A204.1 (cell line): Measurements from ENCODE around the gene VSIG10.
"Not testable (repeated sequence)": the region's sequence is repeated elsewhere in the genome, so short reads cannot be mapped to it uniquely, and the experiment has no call there.

Experiments used
- FAIRE-seq: peaks from 2 replicates; lab custom pipeline; 2012; peaks lifted over from hg19 to GRCh38; lab: Jason Lieb, UNC

The VSIG10 gene

DNA sequence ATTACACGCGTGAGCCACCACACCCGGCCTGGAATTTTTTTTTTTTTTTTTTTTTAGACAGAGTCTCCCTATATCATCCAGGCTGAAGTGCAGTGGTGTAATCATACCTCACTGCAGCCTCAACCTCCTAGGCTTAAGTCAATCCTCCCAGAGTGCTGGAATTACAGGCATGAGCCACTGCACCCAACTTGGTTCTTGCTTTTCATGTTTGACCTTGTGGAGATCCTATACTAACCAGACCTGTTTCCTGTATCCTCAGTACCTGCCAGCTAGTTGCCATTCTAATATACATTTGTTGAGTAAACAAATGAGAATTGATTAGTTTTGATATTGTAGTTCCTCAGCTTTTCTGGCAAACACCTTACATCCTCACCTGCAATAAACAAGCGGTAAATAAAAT, 3.2 kb upstream of the VSIG10 start:
- no peak for FAIRE-seq

DNA sequence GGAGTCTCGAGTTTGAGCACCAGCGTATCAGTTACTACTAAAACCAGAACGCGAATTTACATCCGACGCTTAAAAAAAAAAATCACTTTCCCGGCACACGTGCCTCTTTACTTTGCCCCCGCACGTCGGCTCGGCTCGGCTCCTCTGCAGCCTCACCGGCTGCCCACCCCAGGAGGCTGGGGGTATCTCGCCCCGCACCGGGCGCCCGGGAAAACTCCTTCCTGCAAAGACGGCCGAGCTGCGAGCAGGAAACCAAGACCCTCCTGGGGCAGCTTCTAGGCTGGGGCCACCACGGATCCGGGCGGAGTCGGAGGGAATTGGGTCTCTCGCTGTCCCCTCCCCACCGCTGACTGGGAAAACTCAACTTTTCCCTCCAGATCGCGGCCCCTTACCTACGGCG, 610 bp downstream of the VSIG10 start:
- no peak for FAIRE-seq

DNA sequence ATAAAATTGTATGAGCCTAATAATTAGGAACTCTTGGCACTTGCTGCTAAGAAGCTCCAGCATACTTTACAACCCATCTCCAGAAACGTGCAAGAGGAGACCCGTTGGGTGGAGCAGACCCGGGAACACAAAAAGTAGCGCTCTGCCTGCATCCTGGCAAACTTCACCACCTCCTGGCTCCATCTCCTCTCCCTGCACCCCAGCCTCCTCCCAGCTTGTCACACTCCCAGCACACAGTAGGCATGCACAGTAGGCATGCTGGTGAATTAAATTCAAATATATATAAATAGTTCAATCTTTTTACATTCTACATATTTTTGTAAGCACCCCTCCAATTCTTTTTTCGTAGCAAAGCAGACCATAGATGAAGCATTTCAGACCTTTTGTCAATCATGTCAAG, 1.2 kb downstream of the VSIG10 start:
- FAIRE-seq: no peak

DNA sequence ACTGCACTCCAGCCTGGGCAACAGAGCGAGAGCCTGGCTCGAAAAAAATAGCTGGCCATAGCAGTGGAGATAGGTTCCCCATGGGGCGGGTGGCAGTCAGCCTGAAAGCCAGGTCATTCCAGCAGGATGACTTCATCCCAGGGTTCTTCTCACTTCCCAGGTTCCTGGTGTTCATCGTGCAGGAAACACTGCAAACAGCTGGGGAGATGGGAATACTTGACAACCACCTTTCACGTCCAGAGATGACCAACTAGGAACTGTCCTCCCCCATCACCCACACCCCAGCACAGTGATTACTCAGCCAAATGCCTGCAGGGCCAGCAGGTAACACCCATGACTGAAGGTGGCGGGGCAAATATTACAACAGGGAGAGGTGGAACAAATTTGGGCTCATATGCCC, 1.7 kb downstream of the VSIG10 start:
- no peak for FAIRE-seq

DNA sequence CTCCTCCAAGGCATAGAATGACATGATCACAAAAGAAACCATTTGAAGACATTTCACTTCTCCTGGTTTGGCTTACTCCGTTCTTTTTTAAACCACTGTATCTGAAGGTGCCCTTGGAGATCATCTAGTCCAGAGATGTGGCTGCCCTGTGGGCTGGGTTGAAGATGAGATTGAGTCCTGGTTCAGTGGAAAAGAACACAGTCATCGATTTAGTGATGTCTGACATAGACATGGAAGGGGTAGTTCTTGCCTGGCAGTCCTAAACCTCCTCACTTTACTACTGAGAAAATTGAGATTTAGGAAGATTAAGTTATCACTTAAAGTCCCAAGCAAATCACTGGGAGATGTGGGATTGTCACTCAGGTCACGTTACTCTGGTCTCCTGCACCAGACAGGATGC, 2.8 kb downstream of the VSIG10 start:
- FAIRE-seq: no peak

DNA sequence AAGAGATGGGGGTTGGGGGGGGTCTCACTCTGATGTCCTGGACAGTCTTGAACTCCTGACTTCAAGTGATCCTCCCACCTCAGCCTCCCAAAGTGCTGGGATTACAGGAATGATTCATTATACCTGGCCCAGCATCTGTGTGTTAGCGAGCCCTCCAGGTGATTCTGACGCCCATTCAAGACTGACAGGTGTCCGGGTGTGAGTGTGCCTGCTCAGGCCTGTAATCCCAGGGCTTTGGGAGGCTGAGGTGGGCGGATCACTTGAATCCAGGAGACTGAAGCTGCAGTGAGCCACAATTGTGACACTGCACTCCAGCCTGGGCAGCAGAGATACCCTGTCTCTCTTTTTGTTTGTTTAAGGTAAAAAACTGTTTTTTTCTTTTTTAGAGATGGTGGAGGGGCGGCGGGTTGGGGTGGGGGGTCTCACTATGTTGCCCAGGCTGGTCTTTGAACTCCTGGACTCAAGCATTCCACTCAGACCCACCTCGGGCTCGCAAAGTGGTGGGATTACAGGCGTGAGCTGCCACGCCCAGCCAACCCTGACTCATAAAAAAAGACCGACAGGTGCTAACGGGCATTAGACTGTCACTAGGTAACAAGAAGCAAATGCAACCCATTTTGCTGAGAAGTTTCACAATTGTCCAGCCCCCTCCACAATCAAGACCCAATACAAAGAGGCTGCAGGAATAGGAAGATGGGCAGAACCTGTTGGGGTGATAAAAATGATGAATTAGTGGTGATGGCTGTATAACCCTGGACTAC, 4.7 kb downstream of the VSIG10 start:
- FAIRE-seq: no peak

DNA sequence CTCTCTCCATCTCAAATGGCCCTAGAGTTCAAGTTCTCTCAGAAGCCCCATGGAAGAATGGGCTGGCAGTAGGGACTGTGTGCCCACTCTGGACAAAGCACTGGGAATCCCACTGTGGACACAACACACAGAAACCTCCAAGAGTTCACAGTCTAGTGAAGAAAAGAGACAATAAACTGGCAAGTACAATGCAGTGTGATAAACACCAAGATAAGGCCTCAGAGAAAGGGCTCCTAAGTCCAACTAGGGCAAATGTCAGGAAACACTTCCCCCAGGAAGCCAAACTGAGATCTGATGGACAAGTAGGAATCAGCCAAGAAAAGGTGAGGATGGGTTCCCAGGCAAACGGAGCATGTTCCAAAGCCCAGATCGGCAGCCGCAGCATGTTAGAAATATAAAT, 5.4 kb downstream of the VSIG10 start:
- no peak for FAIRE-seq

DNA sequence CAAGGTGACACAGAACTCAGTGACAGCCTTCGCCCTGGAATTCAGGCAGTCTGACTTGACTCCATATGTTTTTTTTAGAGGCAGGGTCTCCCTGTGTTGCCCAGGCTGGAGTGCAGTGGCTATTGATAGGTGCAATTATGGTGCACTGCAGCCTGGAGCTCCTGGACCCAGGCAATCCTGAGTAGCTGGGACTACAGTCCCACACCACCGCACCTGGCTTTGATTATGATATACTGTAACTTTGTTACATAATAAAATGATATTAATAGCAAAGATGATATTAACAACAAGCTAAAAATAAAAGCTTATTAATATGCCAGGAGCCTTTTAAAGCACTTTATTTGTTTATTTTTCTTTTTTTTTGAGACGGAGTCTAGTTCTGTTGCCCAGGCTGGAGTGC, 9.8 kb downstream of the VSIG10 start:
- no peak for FAIRE-seq

DNA sequence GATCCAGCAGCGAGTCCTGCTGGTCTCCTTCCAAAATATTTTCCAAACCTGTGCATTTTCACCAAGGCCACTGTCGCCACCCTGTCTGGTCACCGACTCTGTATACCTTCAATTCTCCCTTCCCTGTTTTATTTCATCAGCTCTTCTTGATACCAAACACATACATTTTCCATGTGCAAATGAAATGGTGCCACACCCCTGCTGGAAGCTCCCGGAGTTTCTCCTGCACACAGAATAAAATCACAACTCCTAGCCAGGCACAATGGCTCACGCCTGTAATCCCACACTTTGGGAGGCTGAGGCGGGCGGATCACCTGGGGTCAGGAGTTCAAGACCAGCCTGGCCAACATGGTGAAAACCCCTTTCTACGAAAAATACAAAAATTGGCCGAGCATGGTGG, 14.0 kb downstream of the VSIG10 start:
- FAIRE-seq: no peak

DNA sequence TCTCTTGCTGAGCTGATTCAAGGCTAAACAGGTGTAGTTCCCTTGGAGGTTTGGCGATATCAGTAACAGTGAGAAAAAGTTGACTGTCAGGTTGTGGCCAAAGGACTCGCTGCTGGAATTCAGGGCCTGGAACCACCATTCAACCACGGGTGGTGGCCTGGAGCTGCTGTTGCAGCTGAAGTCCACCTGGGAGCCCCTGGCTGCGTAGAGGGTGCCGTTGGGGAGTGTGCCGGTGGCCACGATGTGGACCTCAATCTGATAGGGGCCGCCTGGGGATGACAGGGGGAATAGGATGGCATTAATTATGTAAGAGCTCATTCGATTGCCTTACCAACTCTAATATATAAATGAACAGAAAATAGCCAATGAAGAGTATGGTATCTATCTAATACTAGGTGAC, 21.6 kb downstream of the VSIG10 start:
- no peak for FAIRE-seq

DNA sequence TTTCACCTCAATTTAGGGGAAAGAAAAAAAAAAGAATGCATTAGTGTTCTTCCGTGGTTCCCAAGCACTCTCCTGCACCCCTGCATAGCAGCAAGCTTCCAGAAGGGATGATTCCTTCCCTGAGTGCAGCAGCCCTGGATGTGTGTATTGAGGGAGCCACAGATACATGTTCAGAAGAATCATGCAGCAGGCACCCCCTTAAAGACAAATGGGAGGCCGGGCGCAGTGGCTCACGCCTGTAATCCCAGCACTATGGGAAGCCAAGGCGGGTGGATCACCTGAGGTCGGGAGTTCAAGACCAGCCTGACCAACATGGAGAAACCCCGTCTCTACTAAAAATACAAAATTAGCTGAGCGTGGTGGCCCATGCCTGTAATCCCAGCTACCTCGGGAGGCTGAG, 22.3 kb downstream of the VSIG10 start:
- FAIRE-seq: not testable (repeated sequence)

DNA sequence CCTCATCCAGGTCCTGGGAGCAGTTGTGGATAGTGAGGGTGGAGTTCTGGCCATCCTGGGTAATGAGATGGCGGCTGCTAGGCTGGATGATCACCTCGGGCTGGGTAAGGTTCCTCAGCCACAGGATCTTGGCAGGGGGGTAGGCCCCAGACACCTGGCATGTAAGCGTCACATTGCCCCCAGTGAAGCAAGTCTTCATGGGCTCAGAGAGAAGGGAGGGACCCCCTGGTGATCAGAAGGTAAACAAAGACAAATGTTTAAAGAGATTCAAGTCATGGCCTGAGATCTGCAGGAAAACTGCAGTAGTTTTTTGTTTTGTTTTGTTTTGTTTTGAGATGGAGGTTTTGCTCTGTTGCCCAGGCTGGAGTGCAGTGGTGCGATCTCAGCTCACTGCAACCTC, 30.0 kb downstream of the VSIG10 start:
- FAIRE-seq: no peak

DNA sequence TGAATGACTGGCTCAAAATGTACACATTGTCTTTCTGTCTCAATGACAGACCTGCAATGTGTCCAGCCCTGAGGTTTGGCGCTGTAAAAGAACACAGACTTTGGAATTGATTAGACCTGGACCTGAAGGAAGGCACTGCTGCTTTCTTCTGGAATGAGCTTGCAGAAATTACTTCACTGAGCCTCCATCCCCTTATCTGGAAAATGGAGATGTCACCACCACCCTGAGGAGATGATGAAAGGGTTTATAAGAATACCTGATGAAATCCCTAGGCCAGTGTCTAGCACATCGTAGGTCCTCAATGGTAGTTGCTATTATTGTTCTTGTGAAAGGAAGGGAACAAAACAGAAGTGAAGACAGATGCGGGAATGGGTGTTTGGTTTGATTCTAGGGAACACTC, 33.2 kb downstream of the VSIG10 start:
- FAIRE-seq: no peak

DNA sequence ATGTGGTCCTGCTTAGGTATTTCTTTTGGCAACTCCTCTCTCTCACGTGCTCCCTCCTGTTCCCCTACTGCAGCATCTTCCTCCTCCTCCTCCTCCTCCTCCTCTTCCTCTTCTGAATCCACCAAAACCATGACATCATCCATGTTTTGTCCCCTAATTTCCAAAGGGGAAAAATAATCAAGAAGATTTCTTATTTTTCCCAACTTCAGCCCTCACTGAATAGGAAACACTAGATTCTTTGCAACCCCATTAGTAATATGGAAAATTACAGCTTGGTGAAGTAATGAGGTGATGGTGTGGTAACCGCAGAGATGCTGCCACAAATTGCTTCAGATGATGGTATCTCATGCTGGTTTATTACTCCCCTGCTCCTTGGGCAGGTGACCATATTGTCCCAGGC, 35.4 kb downstream of the VSIG10 start:
- no peak for FAIRE-seq

DNA sequence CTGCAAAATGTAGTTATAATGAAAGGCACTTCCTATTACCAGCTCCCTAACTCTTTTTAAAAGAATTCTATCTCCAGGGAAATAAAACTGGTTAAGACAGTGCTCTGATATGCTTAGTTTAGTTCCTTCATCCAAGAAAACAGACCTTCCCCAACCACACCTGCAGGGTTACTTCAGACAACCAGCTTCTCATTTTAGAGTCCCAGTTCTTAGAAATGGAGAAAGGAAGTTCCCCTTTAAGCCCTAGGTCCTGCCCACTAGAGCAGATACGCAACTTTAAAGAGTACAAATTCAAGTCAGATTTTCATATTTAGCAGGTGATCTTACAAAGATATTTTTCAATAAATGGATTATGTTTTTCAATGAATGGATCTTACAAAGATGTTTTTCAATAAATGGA, 38.4 kb downstream of the VSIG10 start:
- FAIRE-seq: no peak

DNA sequence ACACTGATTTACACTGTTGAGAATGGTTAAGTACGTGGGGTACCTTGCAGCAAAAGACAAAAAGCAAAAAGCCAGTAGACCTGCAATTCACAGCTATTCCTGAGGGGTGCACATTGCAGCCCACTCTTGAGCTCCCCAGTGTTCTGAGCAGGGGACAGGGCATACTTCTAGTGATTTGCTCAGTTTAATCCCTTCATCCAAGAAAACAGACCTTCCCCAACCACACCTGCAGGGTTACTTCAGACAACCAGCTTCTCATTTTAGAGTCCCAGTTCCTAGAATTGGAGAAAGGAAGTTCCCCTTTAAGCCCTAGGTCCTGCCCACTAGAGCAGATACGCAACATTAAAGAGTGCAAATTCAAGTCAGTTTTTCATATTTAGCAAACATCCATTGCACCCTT, 39.2 kb downstream of the VSIG10 start:
- FAIRE-seq: no peak

DNA sequence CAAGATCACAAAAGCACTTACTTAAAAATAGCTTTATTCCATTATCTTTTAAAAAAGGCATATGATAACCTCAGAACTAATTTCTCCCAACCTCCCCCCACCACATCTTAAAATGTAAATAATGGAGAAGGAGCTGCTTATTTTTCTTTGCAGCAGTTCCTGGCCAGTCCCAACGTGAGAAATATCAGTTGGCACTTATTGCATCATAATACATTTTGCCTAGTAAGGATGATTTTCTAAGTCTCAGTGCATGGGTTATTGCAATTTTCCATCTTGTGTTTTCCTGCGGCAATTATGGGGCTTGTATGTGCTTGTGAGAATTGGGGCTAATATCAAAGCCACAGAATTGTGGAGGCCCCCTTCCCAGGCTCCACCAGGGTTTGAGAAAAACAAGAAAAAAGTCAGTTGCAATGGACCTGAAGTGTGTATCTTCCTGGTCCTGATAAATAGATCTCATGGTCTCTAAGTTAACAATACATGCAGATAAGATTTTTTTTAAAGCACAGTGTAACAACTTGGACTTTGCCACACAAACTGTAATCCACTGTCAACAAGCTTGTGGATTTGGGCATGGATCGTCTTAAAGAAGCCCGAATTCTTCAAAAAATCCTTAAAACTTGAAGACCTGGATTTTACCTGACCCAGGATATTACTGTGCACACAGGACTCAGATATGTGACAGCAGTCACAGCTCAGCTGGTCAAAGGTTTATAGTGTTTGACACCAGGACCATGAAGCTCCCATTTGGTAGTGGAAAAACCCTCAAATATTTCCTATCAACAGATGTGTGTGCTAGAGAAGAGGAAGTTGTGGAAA, 40.0 kb downstream of the VSIG10 start:
- no peak for FAIRE-seq

DNA sequence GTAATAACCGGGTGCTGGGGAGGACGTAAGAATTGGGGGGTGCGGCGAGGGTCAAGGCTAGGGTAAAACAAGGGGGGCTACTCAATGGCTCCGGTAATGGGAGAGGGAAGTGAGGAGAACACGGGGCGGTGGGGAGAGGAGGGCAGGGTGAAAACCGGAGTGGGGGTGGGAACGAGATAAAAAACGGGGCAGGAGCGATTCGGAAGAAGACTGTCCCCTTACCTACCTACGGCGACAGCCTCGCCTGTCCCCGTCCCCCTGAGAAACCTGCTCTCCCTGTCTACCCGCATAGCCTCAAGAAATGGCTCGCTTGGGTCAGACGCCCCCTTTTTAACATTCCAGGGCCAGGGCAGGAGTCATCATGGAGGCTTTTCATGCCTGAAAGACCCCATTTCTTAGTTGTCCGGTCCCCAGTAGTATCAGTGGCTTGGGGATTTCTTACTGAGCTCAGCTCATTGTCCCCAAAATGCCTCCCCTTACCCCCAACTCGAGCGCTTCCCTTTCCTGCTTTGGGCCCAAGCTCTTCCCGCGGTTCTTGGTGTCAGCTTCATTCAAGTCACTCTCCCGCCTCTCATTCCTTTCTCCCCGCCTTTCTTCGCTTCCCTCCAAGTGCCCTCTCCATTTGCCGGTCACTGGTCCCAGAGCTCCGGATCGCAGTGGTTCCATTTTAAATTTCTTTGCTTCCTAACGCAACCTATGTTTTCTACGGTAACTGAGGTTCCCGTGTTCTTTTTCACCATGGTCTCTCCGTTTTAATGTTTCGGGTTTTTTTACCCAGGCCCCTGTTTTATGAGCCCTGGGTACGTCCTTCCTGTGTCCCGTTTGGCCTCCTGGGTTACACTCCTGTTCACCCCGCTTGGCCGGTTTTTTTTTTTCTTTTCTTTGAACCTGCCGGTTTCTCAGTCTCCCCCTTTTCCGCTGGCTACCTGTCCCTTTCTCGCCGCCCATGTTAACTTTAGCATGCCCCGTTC, 41.7 kb downstream of the VSIG10 start:
- FAIRE-seq: no peak

DNA sequence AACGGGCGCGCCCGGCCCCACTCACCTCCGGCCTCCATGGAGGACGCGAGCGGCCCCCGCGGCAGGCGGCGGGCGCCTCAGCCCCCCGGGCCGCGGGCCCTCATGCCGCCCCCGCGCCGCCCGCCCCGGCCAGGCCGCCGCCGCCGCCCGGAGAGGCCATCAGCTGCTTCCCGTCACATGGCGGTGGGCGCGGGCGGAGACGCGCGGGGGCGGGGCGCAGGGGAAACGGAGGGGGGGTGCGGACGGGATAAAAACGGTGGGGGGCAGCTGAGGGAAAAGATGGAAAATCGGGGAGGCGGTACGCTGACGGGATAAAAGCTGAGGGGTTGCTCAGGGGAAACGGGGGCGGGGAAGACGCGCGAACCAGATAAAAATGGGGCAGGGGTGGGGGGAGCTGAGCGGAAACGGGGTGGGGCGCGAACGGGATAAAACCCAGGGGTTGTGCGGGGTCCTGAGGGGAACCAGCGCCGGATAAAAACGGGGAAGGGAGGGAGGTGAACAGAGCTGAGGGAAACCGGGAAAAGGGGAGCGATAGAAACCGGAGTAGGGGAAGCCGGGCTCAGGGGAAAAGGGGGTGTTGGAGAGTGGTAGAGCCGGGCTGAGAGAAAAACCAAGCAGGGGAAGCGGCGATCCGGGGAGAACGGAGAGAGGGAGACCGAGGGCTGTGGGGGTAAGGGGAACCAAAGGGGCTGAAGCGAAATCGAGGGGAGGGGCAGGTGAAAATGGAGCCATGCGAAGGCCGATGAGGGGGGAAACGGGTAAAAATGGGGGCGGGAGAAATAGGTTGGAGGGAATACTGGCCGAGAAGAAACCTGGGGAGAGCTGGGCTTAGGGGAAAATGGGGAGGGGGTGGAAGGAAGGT, 42.6 kb downstream of the VSIG10 start, which contains the start of gene WSB2:
TSS of gene WSB2 (minus strand) at position 169 of the 862 bp plus-strand sequence. CDS start at position 38, 131 bp downstream.
- no peak for FAIRE-seq

DNA sequence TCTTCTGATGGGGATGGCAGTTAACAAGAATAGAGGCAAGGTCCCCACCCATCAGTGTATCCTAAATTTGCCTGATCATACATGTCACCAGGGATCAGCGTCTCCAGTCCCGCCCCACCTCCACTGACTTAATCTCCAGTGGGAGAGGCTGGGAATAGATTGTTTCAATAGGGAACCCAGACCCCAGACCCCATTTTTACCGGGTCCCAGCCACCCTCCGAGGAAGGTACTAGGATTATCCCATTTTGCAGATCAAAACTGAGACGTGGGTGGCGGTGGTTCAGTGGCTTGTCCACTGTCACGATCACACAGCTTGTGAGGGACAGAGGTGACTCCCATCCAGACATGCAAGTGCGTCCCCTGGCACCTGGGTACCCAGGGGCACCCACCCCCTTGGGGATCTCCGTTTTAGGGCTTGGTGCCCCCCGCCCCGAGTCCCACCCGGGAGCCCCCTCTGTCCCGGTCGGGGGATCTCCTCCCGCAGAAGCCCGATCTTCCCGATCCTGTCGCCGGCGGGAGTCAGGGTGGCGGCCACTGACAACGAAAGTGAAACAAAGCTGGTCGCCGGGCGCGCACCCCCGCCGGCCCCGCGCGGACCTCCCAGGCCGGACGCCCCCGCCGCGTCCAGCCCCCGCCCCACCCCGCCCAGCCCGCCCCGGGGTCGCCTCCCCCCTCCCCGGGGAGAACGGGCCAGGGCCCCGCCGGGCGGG, 43.4 kb downstream of the VSIG10 start:
- no peak for FAIRE-seq
